Endothelial cell of umbilical vein (primary cell): ENCODE data around the gene DNAH3. TPM values are rescaled to one million over a fixed set of nuclear protein-coding genes. Genes with fewer than 3 reads are reported as not detected.

Experiments
- BruUV-seq: library from RNA; stranded (reverse); fragments of 400-500 nt; replicated peaks from 2 replicates; lab custom pipeline; 2021; lab: Mats Ljungman, UMichigan
- CTCF ChIA-PET: fragments of 300-600, 350-600 bp; sonication (Branson Sonifier 250); formaldehyde crosslinking; loops from one replicate; lab custom pipeline; 2021; ENCODE audit warnings: antibody characterized with exemption, inconsistent platforms; lab: Charles Lee
- POLR2A ChIA-PET: fragments of 300-600, 350-600 bp; sonication (Branson Sonifier 250); formaldehyde crosslinking; loops from one replicate; lab custom pipeline; 2021; ENCODE audit warnings: antibody characterized with exemption, inconsistent platforms; lab: Charles Lee
- DNase-seq: peaks from one replicate; pipeline ENCODE4 v3.0.0-alpha.2; 2011; ENCODE audit warnings: low read depth, low spot score
- FAIRE-seq: peaks from 2 replicates; lab custom pipeline; 2011; peaks lifted over from hg19 to GRCh38; lab: Jason Lieb, UNC
- H2AFZ ChIP-seq: 2 replicates; pipeline ENCODE4 v1.6.0; 2012; ENCODE audit warnings: low read depth, low read length, control low read depth, inconsistent platforms
- H3K27ac ChIP-seq: 2 replicates; pipeline ENCODE4 v1.5.1; 2011; ENCODE audit warnings: low read depth, mild to moderate bottlenecking, control low read depth, low read length, moderate library complexity; ENCODE audit not compliant: insufficient read depth
- H3K27me3 ChIP-seq, 2 experiments: 2 replicates each; pipeline versions ENCODE4 v1.6.0 to v1.6.1; 2011; ENCODE audit warnings: low read length in 2 of 2, mixed read lengths in 1 of 2; ENCODE audit not compliant: control insufficient read depth in 2 of 2, insufficient read depth in 2 of 2
- H3K36me3 ChIP-seq, 2 experiments: 2 replicates in 1 of 2; 3 replicates in 1 of 2; pipeline ENCODE4 v1.5.1; 2011; ENCODE audit warnings: low read length in 2 of 2, mild to moderate bottlenecking in 1 of 2, moderate library complexity in 1 of 2; ENCODE audit not compliant: control insufficient read depth in 2 of 2, insufficient read depth in 2 of 2; ENCODE audit errors: extremely low read depth in 1 of 2
- H3K4me1 ChIP-seq: 3 replicates; pipeline ENCODE4 v1.5.1; 2011; ENCODE audit warnings: mild to moderate bottlenecking, low read length; ENCODE audit not compliant: control insufficient read depth, insufficient read depth; ENCODE audit errors: extremely low read depth
- H3K4me2 ChIP-seq: 2 replicates; pipeline ENCODE4 v1.6.1; 2011; ENCODE audit warnings: low read length, control low read depth, mixed read lengths; ENCODE audit not compliant: insufficient read depth
- H3K4me3 ChIP-seq, 3 experiments: fragments of 200-600 bp in 1 of 3; sonication (generic), shearing (Covaris generic) in 1 of 3; replicated peaks in 1 of 3; 2 replicates each; pipeline ENCODE4 v1.5.1; 2011 to 2016; ENCODE audit warnings: control low read depth in 3 of 3, low read length in 3 of 3, mild to moderate bottlenecking in 2 of 3, inconsistent platforms in 1 of 3, low read depth in 1 of 3, moderate library complexity in 1 of 3; ENCODE audit not compliant: insufficient read depth in 1 of 3
- H3K79me2 ChIP-seq: 2 replicates; pipeline ENCODE4 v1.6.0; 2012; ENCODE audit warnings: low read length, inconsistent platforms; ENCODE audit not compliant: control insufficient read depth, insufficient read depth
- H3K9ac ChIP-seq: replicated peaks from 2 replicates; pipeline ENCODE3; 2011; ENCODE audit warnings: low read length, control low read depth; ENCODE audit not compliant: insufficient read depth; ENCODE audit errors: extremely low read depth
- H3K9me1 ChIP-seq: replicated peaks from 3 replicates; pipeline ENCODE4 v1.6.0; 2011; ENCODE audit warnings: mild to moderate bottlenecking, low read length; ENCODE audit not compliant: control insufficient read depth, insufficient read depth; ENCODE audit errors: extremely low read depth
- H3K9me3 ChIP-seq: replicated peaks from 2 replicates; pipeline ENCODE4 v1.5.1; 2012; ENCODE audit warnings: low read length, inconsistent platforms; ENCODE audit not compliant: control insufficient read depth, insufficient read depth
- H4K20me1 ChIP-seq: replicated peaks from 2 replicates; pipeline ENCODE3; 2011; ENCODE audit warnings: mild to moderate bottlenecking, low read length; ENCODE audit not compliant: control insufficient read depth, insufficient read depth; ENCODE audit errors: extremely low read depth
- EZH2 ChIP-seq: IDR thresholded peaks from 2 replicates; pipeline ENCODE4 v1.6.1; 2012; ENCODE audit warnings: borderline replicate concordance, low read depth, mild to moderate bottlenecking, moderate library complexity, low read length, inconsistent platforms; ENCODE audit not compliant: severe bottlenecking
- FOS ChIP-seq: IDR thresholded peaks from 2 replicates; pipeline ENCODE4 v1.6.1; 2011; ENCODE audit warnings: mild to moderate bottlenecking, low read length, moderate library complexity, borderline replicate concordance; ENCODE audit not compliant: insufficient read depth
- GATA2 ChIP-seq: IDR thresholded peaks from 2 replicates; pipeline ENCODE4 v1.7.0; 2011; ENCODE audit warnings: low read depth, mild to moderate bottlenecking, moderate library complexity, mixed read lengths, low read length; ENCODE audit not compliant: insufficient read length, insufficient read depth
- JUN ChIP-seq: IDR thresholded peaks from 2 replicates; pipeline ENCODE4 v1.6.1; 2011; ENCODE audit warnings: borderline replicate concordance, low read depth; ENCODE audit not compliant: insufficient read length, insufficient read depth
- MYC ChIP-seq: IDR thresholded peaks from one replicate; pipeline ENCODE4 v1.6.1; 2011; ENCODE audit warnings: mild to moderate bottlenecking, low read depth, low read length
- POLR2A ChIP-seq: IDR thresholded peaks from 2 replicates; pipeline ENCODE4 v1.6.1; 2012; ENCODE audit warnings: low read depth, mild to moderate bottlenecking, control low read depth, low read length
- POLR2AphosphoS5 ChIP-seq: IDR thresholded peaks from 2 replicates; pipeline ENCODE4 v1.6.1; 2012; ENCODE audit warnings: low read depth, mild to moderate bottlenecking, control low read depth, low read length, moderate library complexity; ENCODE audit not compliant: insufficient read depth
- dilution Hi-C: fragments of 300-500 bp; cut with MboI; formaldehyde crosslinking; loops from one replicate; pipeline ENCODE4 v1.15.0; 2019; ENCODE audit warnings: low sequenced_read_pairs; ENCODE audit not compliant: extremely low pct_ligation_motif_present
- intact Hi-C: fragments of 100-400 bp; cut with micrococcal nuclease; formaldehyde crosslinking; loops from one replicate; pipeline ENCODE4 v1.10.0; 2022
- polyA plus RNA-seq, 4 experiments: library from polyadenylated mRNA; depleted of rRNA in 3 of 4; stranded (reverse) in 3 of 4; unstranded in 1 of 4; fragments of >200 nt; gene quantifications; 2 replicates each; pipeline versions ENCODE4 v1.2.1 to v1.2.3, GENCODE V29; 2011 to 2012; ENCODE audit warnings: missing spikeins in 1 of 4
- total RNA-seq: library from RNA; stranded (reverse); gene quantifications from 2 replicates; pipeline ENCODE4 v1.2.3, GENCODE V29; 2021
- TF ChIP-seq, protein P1 (sequence below), 2 donors: IDR thresholded peaks; 1 replicate in 1 of 2; 2 replicates in 1 of 2; pipeline ENCODE4 v1.5.1; 2011; ENCODE audit warnings: low read length in 2 of 2, mild to moderate bottlenecking in 2 of 2, moderate library complexity in 2 of 2, control low read depth in 1 of 2, inconsistent platforms in 1 of 2, low read depth in 1 of 2; ENCODE audit not compliant: insufficient read depth in 1 of 2; ENCODE audit errors: extremely low read depth in 1 of 2
- TF ChIP-seq, protein P2 (sequence below): IDR thresholded peaks from 2 replicates; pipeline ENCODE4 v1.6.1; 2011; ENCODE audit not compliant: insufficient read depth, insufficient read length

DNAH3 gene
- total and polyA plus RNA-seq, 2 donors (not counting 3 experiments of a cell fraction or from before 2014, with no cell fraction given): not detected

DNA sequence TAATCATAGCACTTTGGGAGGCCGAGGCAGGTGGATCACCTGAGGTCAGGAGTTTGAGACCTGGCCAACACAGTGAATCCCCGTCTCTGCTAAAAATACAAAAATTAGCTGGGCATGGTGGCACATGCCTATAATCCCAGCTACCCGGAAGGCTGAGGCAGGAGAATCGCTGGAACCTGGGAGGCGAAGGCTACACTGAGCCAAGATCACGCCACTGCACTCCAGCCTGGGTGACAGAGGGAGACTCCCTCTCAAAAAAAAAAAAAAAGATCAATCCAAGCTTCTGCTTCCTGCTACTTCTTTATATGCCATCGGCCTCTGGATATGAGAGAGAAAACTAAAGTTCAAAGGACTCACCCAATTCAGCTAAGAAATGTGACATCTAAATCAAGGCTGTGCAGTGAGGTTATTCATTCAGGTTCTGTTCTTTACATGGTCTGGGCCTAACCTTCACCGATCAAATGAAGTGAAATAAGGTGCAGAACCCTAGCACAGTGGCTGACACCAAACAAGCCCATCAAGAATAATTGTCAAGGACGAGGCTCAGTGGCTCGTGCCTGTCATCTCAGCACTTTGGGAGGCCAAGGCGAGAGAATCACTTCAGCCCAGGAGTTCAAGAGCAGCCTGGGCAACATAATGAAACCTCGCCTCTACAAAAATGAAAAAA lies 35.1 kb upstream of the DNAH3 start:
- Histone ChIP-seq H2AFZ (no peak overlapping the region), H3K36me3 (peaks cover 0 to 7% of the 10 kb centered on the region in 2 experiments), H3K79me2 (no peaks in the 10 kb centered on the region), H3K27ac (no peak overlapping the region), H3K9me3 (no peaks in the 10 kb centered on the region), H3K9me1 (no peaks in the 10 kb centered on the region), H3K9ac (no peak overlapping the region), H3K4me1 (peaks cover 11% of the 10 kb centered on the region), H3K4me2 (no peak overlapping the region), H3K4me3 (no peak overlapping the region), H3K27me3 (peaks cover 0 to 5% of the 10 kb centered on the region in 2 experiments), H4K20me1 (no peaks in the 10 kb centered on the region)
- dilution Hi-C loops (no loop called here), intact Hi-C loops (no loop called here)
- DNase-seq (no peak), FAIRE-seq (no peak)
- TF ChIP-seq JUN (no peak), POLR2A (no peak), GATA2 (no peak), MYC (no peak), FOS (no peak), POLR2AphosphoS5 (no peak), EZH2 (no peak)
- TF ChIP-seq, protein P1, sequence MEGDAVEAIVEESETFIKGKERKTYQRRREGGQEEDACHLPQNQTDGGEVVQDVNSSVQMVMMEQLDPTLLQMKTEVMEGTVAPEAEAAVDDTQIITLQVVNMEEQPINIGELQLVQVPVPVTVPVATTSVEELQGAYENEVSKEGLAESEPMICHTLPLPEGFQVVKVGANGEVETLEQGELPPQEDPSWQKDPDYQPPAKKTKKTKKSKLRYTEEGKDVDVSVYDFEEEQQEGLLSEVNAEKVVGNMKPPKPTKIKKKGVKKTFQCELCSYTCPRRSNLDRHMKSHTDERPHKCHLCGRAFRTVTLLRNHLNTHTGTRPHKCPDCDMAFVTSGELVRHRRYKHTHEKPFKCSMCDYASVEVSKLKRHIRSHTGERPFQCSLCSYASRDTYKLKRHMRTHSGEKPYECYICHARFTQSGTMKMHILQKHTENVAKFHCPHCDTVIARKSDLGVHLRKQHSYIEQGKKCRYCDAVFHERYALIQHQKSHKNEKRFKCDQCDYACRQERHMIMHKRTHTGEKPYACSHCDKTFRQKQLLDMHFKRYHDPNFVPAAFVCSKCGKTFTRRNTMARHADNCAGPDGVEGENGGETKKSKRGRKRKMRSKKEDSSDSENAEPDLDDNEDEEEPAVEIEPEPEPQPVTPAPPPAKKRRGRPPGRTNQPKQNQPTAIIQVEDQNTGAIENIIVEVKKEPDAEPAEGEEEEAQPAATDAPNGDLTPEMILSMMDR (IDR thresholded peaks at IDR 0.05; ENCODE audit: extremely low read depth in 1 of 2, insufficient read depth in 1 of 2, low read depth in 1 of 2, low read length in 2 of 2): no peak
- TF ChIP-seq, protein P2, sequence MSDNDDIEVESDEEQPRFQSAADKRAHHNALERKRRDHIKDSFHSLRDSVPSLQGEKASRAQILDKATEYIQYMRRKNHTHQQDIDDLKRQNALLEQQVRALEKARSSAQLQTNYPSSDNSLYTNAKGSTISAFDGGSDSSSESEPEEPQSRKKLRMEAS: no peak
- BruUV-seq: no TSS peak
- POLR2A ChIA-PET: no interaction called here
- CTCF ChIA-PET: interaction anchor here (4.5 to 5.8 kb wide), 2 partner anchors 29 to 116 kb away, joined by 30 to 132 read pairs; no protein-coding TSS in a partner anchor
